Measurements from ENCODE around the gene ABR.

Gene ABR

GRCh38 chr17:1180958-1181752 lies 1.4 kb upstream of the ABR start:
- DNase-seq = no peak
- Histone ChIP-seq H3K9me3 (ENCODE audit: insufficient read depth, low read length, severe bottlenecking) (no peaks in the 10 kb centered on the region), H3K27ac (ENCODE audit: low read length) (no peak overlapping the region), H2AFZ (ENCODE audit: low read depth, low read length) (no peak overlapping the region), H3K4me1 (ENCODE audit: insufficient read depth, low read length) (no peaks in the 10 kb centered on the region), H3K36me3 (ENCODE audit: insufficient read depth, low read length) (no peaks in the 10 kb centered on the region), H3K27me3 (ENCODE audit: insufficient read depth, low read length, poor library complexity) (no peaks in the 10 kb centered on the region), H3K4me3 (ENCODE audit: low read depth in 1 of 2, low read length in 2 of 2) (no peak overlapping the region), H3K4me2 (ENCODE audit: insufficient read depth, low read length) (no peak overlapping the region), H3K9ac (ENCODE audit: low read depth, low read length) (no peak overlapping the region), H4K20me1 (ENCODE audit: insufficient read depth, low read length) (peaks cover 3% of the 10 kb centered on the region; the same call in 1 of the 2 replicates), H3K79me2 (ENCODE audit: insufficient read depth, low read length) (no peaks in the 10 kb centered on the region)
- TF ChIP-seq CTCF (IDR thresholded peaks at IDR 0.05; ENCODE audit: borderline replicate concordance, extremely low read depth, low read length, poor library complexity, severe bottlenecking) (no peak), EZH2 (IDR thresholded peaks at IDR 0.05; ENCODE audit: borderline replicate concordance, low read depth, low read length, severe bottlenecking) (no peak)
- no peak for ATAC-seq (ENCODE audit: insufficient read depth, low read depth)

- DNase-seq = no peak
- no peak overlapping the region for H2AFZ ChIP-seq (ENCODE audit: low read depth, low read length)
Measured at GRCh38 chr17:1179112-1179817, 516 bp downstream of the ABR start.

GRCh38 chr17:1177016-1177700 lies 2.6 kb downstream of the ABR start:
- no peak for DNase-seq
- no peak for ATAC-seq (ENCODE audit: insufficient read depth, low read depth)
- Histone ChIP-seq H3K27me3 (ENCODE audit: insufficient read depth, low read length, poor library complexity) (no peaks in the 10 kb centered on the region), H3K36me3 (ENCODE audit: insufficient read depth, low read length) (no peaks in the 10 kb centered on the region), H4K20me1 (ENCODE audit: insufficient read depth, low read length) (peaks cover 3% of the 10 kb centered on the region; the same call in 1 of the 2 replicates), H3K4me2 (ENCODE audit: insufficient read depth, low read length) (no peak overlapping the region), H3K9ac (ENCODE audit: low read depth, low read length) (no peak overlapping the region), H3K4me1 (ENCODE audit: insufficient read depth, low read length) (no peaks in the 10 kb centered on the region), H2AFZ (ENCODE audit: low read depth, low read length) (no peak overlapping the region), H3K27ac (ENCODE audit: low read length) (no peak overlapping the region), H3K79me2 (ENCODE audit: insufficient read depth, low read length) (no peaks in the 10 kb centered on the region), H3K9me3 (ENCODE audit: insufficient read depth, low read length, severe bottlenecking) (no peaks in the 10 kb centered on the region), H3K4me3 (ENCODE audit: low read depth in 1 of 2, low read length in 2 of 2) (no peak overlapping the region)
- no peak for TF ChIP-seq CTCF (IDR thresholded peaks at IDR 0.05; ENCODE audit: borderline replicate concordance, extremely low read depth, low read length, poor library complexity, severe bottlenecking)
- TF ChIP-seq EZH2 (IDR thresholded peaks at IDR 0.05; ENCODE audit: borderline replicate concordance, low read depth, low read length, severe bottlenecking) = no peak

More at GRCh38 chr17:1179112-1179817, 516 bp downstream of the ABR start:
- no peaks in the 10 kb centered on the region for H3K79me2 ChIP-seq (ENCODE audit: insufficient read depth, low read length)
- no peak overlapping the region for H3K9ac ChIP-seq (ENCODE audit: low read depth, low read length)
- no peak overlapping the region for H3K4me3 ChIP-seq (ENCODE audit: low read depth in 1 of 2, low read length in 2 of 2)
- H3K36me3 ChIP-seq (ENCODE audit: insufficient read depth, low read length) = no peaks in the 10 kb centered on the region
- no peaks in the 10 kb centered on the region for H3K4me1 ChIP-seq (ENCODE audit: insufficient read depth, low read length)
- no peaks in the 10 kb centered on the region for H3K27me3 ChIP-seq (ENCODE audit: insufficient read depth, low read length, poor library complexity)
- no peak overlapping the region for H3K27ac ChIP-seq (ENCODE audit: low read length)
- no peak for ATAC-seq (ENCODE audit: insufficient read depth, low read depth)
- peaks cover 3% of the 10 kb centered on the region; the same call in 1 of the 2 replicates for H4K20me1 ChIP-seq (ENCODE audit: insufficient read depth, low read length)
- no peaks in the 10 kb centered on the region for H3K9me3 ChIP-seq (ENCODE audit: insufficient read depth, low read length, severe bottlenecking)
- no peak overlapping the region for H3K4me2 ChIP-seq (ENCODE audit: insufficient read depth, low read length)
- TF ChIP-seq EZH2 (IDR thresholded peaks at IDR 0.05; ENCODE audit: borderline replicate concordance, low read depth, low read length, severe bottlenecking) = no peak

Measured in DND-41 (cell line).